ENCODE measurements around the gene PFDN4. TPM values are rescaled to one million over a fixed set of nuclear protein-coding genes. Genes with fewer than 3 reads are reported as not detected.

The PFDN4 gene
- polyA plus RNA-seq, 2 of the 4 experiments (the other 2 are of a cell fraction): 140 to 146 TPM

- TF ChIP-seq E2F6 (IDR thresholded peaks at IDR 0.05; ENCODE audit: borderline replicate concordance, low read depth) (no peak), ATOH8 (CRISPR knock-in tag; IDR thresholded peaks at IDR 0.05; ENCODE audit: low read depth) (peak; percentile 28; the same call in 1 of the 2 replicates), USF2 (IDR thresholded peaks at IDR 0.05) (no peak), JUNB (IDR thresholded peaks at IDR 0.05) (no peak), EP300 (IDR thresholded peaks at IDR 0.05) (no peak), CTCF (IDR thresholded peaks at IDR 0.05) (peak; percentile 80), MAFK (IDR thresholded peaks at IDR 0.05; ENCODE audit: partially characterized antibody) (no peak), ZNF302 (CRISPR knock-in tag; IDR thresholded peaks at IDR 0.05) (no peak), ESRRA (IDR thresholded peaks at IDR 0.05; ENCODE audit: borderline replicate concordance, low read length) (no peak), ZFP36 (IDR thresholded peaks at IDR 0.05; ENCODE audit: borderline replicate concordance, partially characterized antibody) (no peak), NFE2L2 (conservative IDR thresholded peaks at IDR 0.05; ENCODE audit: low read length) (no peak), EHF (CRISPR knock-in tag; IDR thresholded peaks at IDR 0.05) (no peak), NPAS2 (CRISPR knock-in tag; IDR thresholded peaks at IDR 0.05; ENCODE audit: borderline replicate concordance) (no peak), RARB (CRISPR knock-in tag; IDR thresholded peaks at IDR 0.05) (no peak), PHF8 (IDR thresholded peaks at IDR 0.05; ENCODE audit: borderline replicate concordance, low read depth) (peak; percentile 80; the same call in 1 of the 2 replicates), GATA3 (IDR thresholded peaks at IDR 0.05; ENCODE audit: borderline replicate concordance) (peak; percentile 82)
These were observed at the start of gene PFDN4 (continued) for GRCh38 chr20:54207743-54208547.

GRCh38 chr20:54158226-54158625, 49.7 kb upstream of the PFDN4 start:
- Histone ChIP-seq H3K4me2 (peak overlapping the region; percentile 93), H3K4me3 (peak overlapping the region; percentile 5; the same call in 1 of the 3 replicates), H3K4me1 (peaks cover 100% of the 10 kb centered on the region), H3K9me3 (no peaks in the 10 kb centered on the region), H3K27ac (peak overlapping the region; percentile 93 to 100)
- 41% methylated on average over 3 of the region's 3 CpGs for WGBS (ENCODE audit: missing lambda C conversion rate)
- ATAC-seq: no peak
- FAIRE-seq: peak; percentile 72
- ChIA-PET POLR2A (interaction anchor here (1.0 to 1.5 kb wide), 4 partner anchors 9 to 42 kb away, joined by 3 to 8 read pairs (median 5); no protein-coding TSS in a partner anchor), CTCF (interaction anchor here (1.1 to 3.5 kb wide), 5 partner anchors 9 to 62 kb away, joined by 3 to 22 read pairs (median 12); partner anchors contain the start of gene CYP24A1)
- DNase-seq (ENCODE audit: low read depth in 1 of 2, low spot score in 1 of 2): no peak
- no peak for TF ChIP-seq RNF2 (IDR thresholded peaks at IDR 0.05; ENCODE audit: borderline replicate concordance, low read depth)
- no peak for TF ChIP-seq PBX3 (IDR thresholded peaks at IDR 0.05)
- no peak for TF ChIP-seq FOXS1 (CRISPR knock-in tag; IDR thresholded peaks at IDR 0.05)
- TF ChIP-seq JUNB (IDR thresholded peaks at IDR 0.05): no peak
- TF ChIP-seq RARB (CRISPR knock-in tag; IDR thresholded peaks at IDR 0.05): peak; percentile 90; the same call in 1 of the 2 replicates
- TF ChIP-seq CHD2 (IDR thresholded peaks at IDR 0.05; ENCODE audit: low read length, partially characterized antibody): no peak
- no peak for TF ChIP-seq KDM1A (IDR thresholded peaks at IDR 0.05; ENCODE audit: low read depth)
- TF ChIP-seq USF2 (IDR thresholded peaks at IDR 0.05): no peak
- TF ChIP-seq POLR2AphosphoS2 (conservative IDR thresholded peaks at IDR 0.05; ENCODE audit: low read length): peak; percentile 25; the same call in 1 of the 2 replicates
- no peak for TF ChIP-seq CHD4 (IDR thresholded peaks at IDR 0.05; ENCODE audit: borderline replicate concordance)
- peak; percentile 99 for TF ChIP-seq HOXA7 (CRISPR knock-in tag; IDR thresholded peaks at IDR 0.05)
- no peak for TF ChIP-seq BCL3 (IDR thresholded peaks at IDR 0.05)
- no peak for TF ChIP-seq CBX2 (IDR thresholded peaks at IDR 0.05; ENCODE audit: borderline replicate concordance, low read depth)
- no peak for TF ChIP-seq ZC3H11A (IDR thresholded peaks at IDR 0.05)
- no peak for TF ChIP-seq CBX8 (IDR thresholded peaks at IDR 0.05)
- TF ChIP-seq RFX5 (IDR thresholded peaks at IDR 0.05): no peak
- peak; percentile 44; the same call in 1 of the 2 replicates for TF ChIP-seq TFCP2L1 (CRISPR knock-in tag; IDR thresholded peaks at IDR 0.05)
- 0 out of 2 replicates have a peak, but pooled peaks have one; percentile 29 for TF ChIP-seq ZSCAN20 (CRISPR knock-in tag; IDR thresholded peaks at IDR 0.05)
- no peak for TF ChIP-seq SMC3 (IDR thresholded peaks at IDR 0.05)

All from A549 (cell line).